HepG2 (cell line): Measurements from ENCODE around the gene PRICKLE3. TPM values are rescaled to one million over a fixed set of nuclear protein-coding genes. Genes with fewer than 3 reads are reported as not detected.

ENCODE experiments used
- ATAC-seq: fragments of 200-7000 bp; cut with Tn5 transposase; 3 replicates; pipeline ENCODE4 v1.9.1; 2020; ENCODE audit warnings: mild to moderate bottlenecking, moderate library complexity
- BruUV-seq: library from RNA; stranded (reverse); fragments of 400-500 nt; replicated peaks from 2 replicates; lab custom pipeline; 2021; lab: Mats Ljungman, UMichigan
- CTCF ChIA-PET: fragments of 300-600 bp; formaldehyde crosslinking; extraction: SDS; loops from one replicate; lab custom pipeline; 2021; ENCODE audit warnings: low total read pairs, inconsistent platforms, low intra/inter-chr PET ratio; lab: Yijun Ruan, JAX
- POLR2A ChIA-PET: fragments of 350-600 bp; sonication (Branson Sonifier 250); formaldehyde crosslinking; loops from one replicate; lab custom pipeline; 2020; ENCODE audit warnings: antibody characterized with exemption, inconsistent platforms; lab: Yijun Ruan, JAX
- DNase-seq: peaks from one replicate; pipeline ENCODE4 v3.0.0-alpha.2; 2015; ENCODE audit warnings: low spot score
- FAIRE-seq: peaks from 3 replicates; lab custom pipeline; 2011; peaks lifted over from hg19 to GRCh38; lab: Jason Lieb, UNC
- H2AFZ ChIP-seq: one replicate; pipeline ENCODE4 v1.6.1; 2011; ENCODE audit warnings: low read length, inconsistent platforms
- H3K27ac ChIP-seq: fragments of 300-600 bp; 3 replicates; pipeline ENCODE4 v1.8.0; 2011; ENCODE audit warnings: mixed run types, mild to moderate bottlenecking, mixed read lengths, low read length, inconsistent platforms; ENCODE audit not compliant: insufficient read depth; ENCODE audit errors: extremely low read length
- H3K27me3 ChIP-seq, 2 experiments: fragments of 200-600 bp in 1 of 2; 2 replicates in 1 of 2; 3 replicates in 1 of 2; pipeline versions ENCODE4 v1.6.0 to v1.8.0; 2011; ENCODE audit warnings: low read length in 2 of 2, mild to moderate bottlenecking in 2 of 2, moderate library complexity in 2 of 2, inconsistent platforms in 1 of 2; ENCODE audit not compliant: insufficient read depth in 2 of 2, control insufficient read depth in 1 of 2
- H3K36me3 ChIP-seq, 2 experiments: fragments of 200-600 bp in 1 of 2; replicated peaks in 1 of 2; 2 replicates in 1 of 2; 3 replicates in 1 of 2; pipeline versions ENCODE4 v1.5.1 to v1.8.0; 2011; ENCODE audit warnings: low read length in 2 of 2, inconsistent platforms in 1 of 2; ENCODE audit not compliant: insufficient read depth in 2 of 2, control insufficient read depth in 1 of 2
- H3K4me1 ChIP-seq: 2 replicates; pipeline ENCODE4 v1.5.1; 2012; ENCODE audit warnings: low read length, inconsistent platforms; ENCODE audit not compliant: insufficient read depth
- H3K4me2 ChIP-seq: 2 replicates; pipeline ENCODE4 v1.6.0; 2011; ENCODE audit warnings: low read depth, low read length, inconsistent platforms
- H3K4me3 ChIP-seq, 3 experiments: fragments of 200-600 bp in 1 of 3; sonication (generic), shearing (Covaris generic) in 1 of 3; replicated peaks in 1 of 3; 2 replicates each; pipeline ENCODE4 v1.5.1; 2011 to 2016; ENCODE audit warnings: low read length in 3 of 3, inconsistent platforms in 2 of 3, low read depth in 2 of 3, mild to moderate bottlenecking in 2 of 3, control low read depth in 1 of 3, mixed read lengths in 1 of 3; ENCODE audit not compliant: insufficient read depth in 1 of 3
- H3K79me2 ChIP-seq: one replicate; pipeline ENCODE4 v1.6.1; 2011; ENCODE audit warnings: low read length, inconsistent platforms; ENCODE audit not compliant: insufficient read depth
- H3K9ac ChIP-seq: 2 replicates; pipeline ENCODE4 v1.6.0; 2011; ENCODE audit warnings: mild to moderate bottlenecking, low read depth, low read length, inconsistent platforms; ENCODE audit not compliant: insufficient read depth
- H3K9me3 ChIP-seq: 2 replicates; pipeline ENCODE4 v1.5.1; 2012; ENCODE audit warnings: mild to moderate bottlenecking, low read length
- H4K20me1 ChIP-seq: 2 replicates; pipeline ENCODE4 v1.6.0; 2011; ENCODE audit warnings: inconsistent platforms, mild to moderate bottlenecking, low read length, moderate library complexity; ENCODE audit not compliant: insufficient read depth
- REPIN1 ChIP-seq: sonication (generic); formaldehyde crosslinking; IDR thresholded peaks from 2 replicates; pipeline ENCODE4 v1.8.0; 2022; ENCODE audit warnings: missing genetic modification reagents, low read depth, mild to moderate bottlenecking, borderline replicate concordance
- ZNF225 ChIP-seq: sonication (generic); formaldehyde crosslinking; IDR thresholded peaks from 2 replicates; pipeline ENCODE4 v1.4.0; 2020; ENCODE audit warnings: mild to moderate bottlenecking, missing genetic modification reagents
- ZNF792 ChIP-seq: IDR thresholded peaks from 2 replicates; pipeline ENCODE4 v1.6.1; 2016
- WGBS: methylation state at CpG from one replicate; pipeline ENCODE4 v1.1.6; 2017; ENCODE audit warnings: low lambda C conversion rate; 5-methylcytosine and 5-hydroxymethylcytosine counted together
- in situ Hi-C: cut with HindIII; loops from 2 replicates; pipeline ENCODE4 v1.10.0; 2017; ENCODE audit warnings: low pct_unique_long_range_greater_than_20kb; ENCODE audit not compliant: extremely low pct_ligation_motif_present
- intact Hi-C: fragments of 100-400 bp; cut with micrococcal nuclease; formaldehyde crosslinking; loops from one replicate; pipeline ENCODE4 v1.10.0; 2022; ENCODE audit not compliant: unreplicated experiment
- polyA plus RNA-seq, 8 experiments: library from polyadenylated mRNA; depleted of rRNA in 3 of 8; stranded (reverse) in 7 of 8; unstranded in 1 of 8; fragments of >200 nt; fragmentation: Illumina TruSeq in 4 of 8; extraction: Trizol in 4 of 8; gene quantifications; 2 replicates each; pipeline versions ENCODE4 v1.2.1 to v1.2.3, GENCODE V29; 2011 to 2016; ENCODE audit warnings: low read depth in 4 of 8, missing spikeins in 1 of 8, mixed read lengths in 1 of 8; ENCODE audit not compliant: insufficient read depth in 1 of 8
- total RNA-seq, 5 experiments: library from RNA; depleted of rRNA; stranded (reverse); fragments of >200 nt; fragmentation: Illumina TruSeq; extraction: Trizol; gene quantifications; 2 replicates each; pipeline ENCODE4 v1.2.3, GENCODE V29; 2016; ENCODE audit warnings: low read depth in 1 of 5
- TF ChIP-seq, protein P1 (sequence below): sonication (generic); formaldehyde crosslinking; IDR thresholded peaks from 2 replicates; pipeline ENCODE4 v1.4.0; 2020; ENCODE audit warnings: mild to moderate bottlenecking, missing genetic modification reagents
- TF ChIP-seq, protein P2 (sequence below): sonication (generic); formaldehyde crosslinking; IDR thresholded peaks from 2 replicates; pipeline ENCODE4 v1.4.0; 2020; ENCODE audit warnings: mild to moderate bottlenecking, missing genetic modification reagents
- TF ChIP-seq, protein P3 (sequence below): sonication (generic); formaldehyde crosslinking; IDR thresholded peaks from 2 replicates; pipeline ENCODE4 v1.4.0; 2020; ENCODE audit warnings: missing genetic modification reagents

Gene PRICKLE3
- total and polyA plus RNA-seq, 2 of the 13 experiments (the other 11 are each of a cell fraction or from before 2014, with no cell fraction given): 2.6 TPM

DNA sequence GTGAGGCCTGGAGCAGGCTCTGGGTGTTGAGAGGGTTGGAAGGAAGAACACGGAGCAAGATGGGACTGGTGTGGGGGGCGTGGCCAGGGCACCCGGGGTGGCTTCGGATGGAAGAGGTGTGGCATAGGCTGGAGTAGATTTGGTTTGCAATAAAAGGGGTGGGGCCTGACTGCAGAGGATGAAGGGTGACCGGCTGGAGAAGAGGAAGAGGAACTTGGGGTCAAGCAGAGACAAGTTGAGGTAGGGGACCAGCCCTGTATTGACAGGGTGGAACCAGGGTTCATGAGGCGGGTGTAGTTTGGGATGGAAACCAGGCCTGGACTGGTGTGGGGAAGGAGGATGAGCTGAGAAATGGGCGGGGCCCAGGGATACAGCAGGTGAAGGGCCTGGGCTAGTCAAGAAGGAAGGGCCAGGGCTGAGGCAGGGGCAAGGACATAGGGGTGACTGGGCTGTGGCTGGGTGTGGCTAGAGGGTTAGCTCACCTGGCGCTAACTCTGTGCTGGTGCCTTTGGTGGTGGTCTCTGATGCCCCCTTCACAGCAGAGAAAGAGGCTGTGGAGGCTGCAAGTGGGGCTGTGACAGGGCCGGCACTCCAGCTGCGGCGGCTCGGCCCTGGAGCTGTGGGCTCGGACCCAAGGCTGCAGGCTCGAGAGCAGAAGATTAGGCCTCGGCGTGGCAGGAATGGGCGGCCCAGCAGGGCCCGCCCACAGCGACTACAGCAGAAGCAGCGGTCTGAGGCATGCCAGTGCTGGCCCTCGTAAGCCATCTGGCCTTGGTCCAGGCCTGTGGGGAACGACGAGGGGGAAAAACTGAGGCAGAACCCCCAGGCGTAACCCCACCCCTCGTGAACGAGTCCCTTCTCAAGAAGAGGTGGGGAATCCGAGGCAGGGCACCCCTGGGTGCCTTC lies 9.5 kb downstream of the PRICKLE3 start (continued):
- TF ChIP-seq, protein P1, sequence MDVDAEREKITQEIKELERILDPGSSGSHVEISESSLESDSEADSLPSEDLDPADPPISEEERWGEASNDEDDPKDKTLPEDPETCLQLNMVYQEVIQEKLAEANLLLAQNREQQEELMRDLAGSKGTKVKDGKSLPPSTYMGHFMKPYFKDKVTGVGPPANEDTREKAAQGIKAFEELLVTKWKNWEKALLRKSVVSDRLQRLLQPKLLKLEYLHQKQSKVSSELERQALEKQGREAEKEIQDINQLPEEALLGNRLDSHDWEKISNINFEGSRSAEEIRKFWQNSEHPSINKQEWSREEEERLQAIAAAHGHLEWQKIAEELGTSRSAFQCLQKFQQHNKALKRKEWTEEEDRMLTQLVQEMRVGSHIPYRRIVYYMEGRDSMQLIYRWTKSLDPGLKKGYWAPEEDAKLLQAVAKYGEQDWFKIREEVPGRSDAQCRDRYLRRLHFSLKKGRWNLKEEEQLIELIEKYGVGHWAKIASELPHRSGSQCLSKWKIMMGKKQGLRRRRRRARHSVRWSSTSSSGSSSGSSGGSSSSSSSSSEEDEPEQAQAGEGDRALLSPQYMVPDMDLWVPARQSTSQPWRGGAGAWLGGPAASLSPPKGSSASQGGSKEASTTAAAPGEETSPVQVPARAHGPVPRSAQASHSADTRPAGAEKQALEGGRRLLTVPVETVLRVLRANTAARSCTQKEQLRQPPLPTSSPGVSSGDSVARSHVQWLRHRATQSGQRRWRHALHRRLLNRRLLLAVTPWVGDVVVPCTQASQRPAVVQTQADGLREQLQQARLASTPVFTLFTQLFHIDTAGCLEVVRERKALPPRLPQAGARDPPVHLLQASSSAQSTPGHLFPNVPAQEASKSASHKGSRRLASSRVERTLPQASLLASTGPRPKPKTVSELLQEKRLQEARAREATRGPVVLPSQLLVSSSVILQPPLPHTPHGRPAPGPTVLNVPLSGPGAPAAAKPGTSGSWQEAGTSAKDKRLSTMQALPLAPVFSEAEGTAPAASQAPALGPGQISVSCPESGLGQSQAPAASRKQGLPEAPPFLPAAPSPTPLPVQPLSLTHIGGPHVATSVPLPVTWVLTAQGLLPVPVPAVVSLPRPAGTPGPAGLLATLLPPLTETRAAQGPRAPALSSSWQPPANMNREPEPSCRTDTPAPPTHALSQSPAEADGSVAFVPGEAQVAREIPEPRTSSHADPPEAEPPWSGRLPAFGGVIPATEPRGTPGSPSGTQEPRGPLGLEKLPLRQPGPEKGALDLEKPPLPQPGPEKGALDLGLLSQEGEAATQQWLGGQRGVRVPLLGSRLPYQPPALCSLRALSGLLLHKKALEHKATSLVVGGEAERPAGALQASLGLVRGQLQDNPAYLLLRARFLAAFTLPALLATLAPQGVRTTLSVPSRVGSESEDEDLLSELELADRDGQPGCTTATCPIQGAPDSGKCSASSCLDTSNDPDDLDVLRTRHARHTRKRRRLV: no peak
- no peak for TF ChIP-seq ZNF225 (CRISPR knock-in tag)

DNA sequence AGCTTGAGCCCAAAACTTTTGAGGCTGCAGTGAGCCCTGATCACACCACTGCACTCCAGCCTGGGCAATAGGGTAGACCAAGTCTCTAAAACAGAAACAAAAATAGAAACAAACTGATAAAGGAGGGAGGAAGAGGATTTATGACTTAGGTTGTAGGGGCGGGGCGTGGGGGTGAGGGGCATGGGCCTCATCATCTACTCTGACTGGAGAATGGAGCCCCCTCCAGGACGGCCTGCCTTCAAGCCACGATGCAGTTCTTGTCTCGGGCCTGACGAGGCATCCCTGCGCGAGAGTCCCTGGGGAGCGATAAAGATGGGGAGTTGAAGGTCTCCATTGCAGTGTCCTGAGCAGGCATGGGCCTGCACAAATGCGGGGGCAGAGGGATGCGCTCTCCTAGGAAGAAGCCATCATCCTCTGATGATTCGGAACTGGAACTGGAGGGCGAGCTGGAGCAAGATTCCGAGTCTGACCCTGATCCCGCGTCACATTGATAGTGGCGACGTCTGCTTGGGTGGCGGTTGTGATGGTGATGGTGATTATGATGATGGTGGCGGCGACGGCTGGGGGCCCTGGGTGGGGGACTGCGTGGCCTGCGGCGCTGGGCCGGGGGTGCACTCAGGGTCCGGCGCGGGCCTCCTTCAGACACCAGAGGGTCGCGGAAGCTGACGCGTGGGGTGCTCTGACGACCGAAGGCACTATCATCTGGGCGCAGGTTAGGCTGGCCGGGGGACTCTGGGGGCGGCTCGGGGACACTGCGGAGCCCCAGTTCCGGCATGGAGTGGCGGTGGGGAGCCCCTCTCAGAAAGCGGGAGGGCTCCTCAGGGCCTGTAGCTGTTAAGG lies 10.5 kb downstream of the PRICKLE3 start:
- H3K36me3 ChIP-seq: peaks cover 0 to 2% of the 10 kb centered on the region in 2 experiments; a peak in 1 of 5 replicates
- intact Hi-C loops: no loop called here
- H3K4me2 ChIP-seq: no peak overlapping the region
- 90% methylated on average over 8 of the region's 43 CpGs for WGBS
- in situ Hi-C loops: no loop called here
- no peaks in the 10 kb centered on the region for H3K4me1 ChIP-seq
- H3K9me3 ChIP-seq: no peaks in the 10 kb centered on the region
- no peaks in the 10 kb centered on the region for H3K27me3 ChIP-seq
- ATAC-seq (no peak), DNase-seq (no peak), FAIRE-seq (no peak)
- BruUV-seq: no TSS peak
- CTCF ChIA-PET: no interaction called here
- no peaks in the 10 kb centered on the region for H4K20me1 ChIP-seq
- POLR2A ChIA-PET: no interaction called here
- H3K9ac ChIP-seq: no peak overlapping the region
- no peaks in the 10 kb centered on the region for H3K79me2 ChIP-seq
- no peak overlapping the region for H3K27ac ChIP-seq
- H3K4me3 ChIP-seq: no peak overlapping the region
- H2AFZ ChIP-seq: no peak overlapping the region
- TF ChIP-seq ZNF792 (CRISPR knock-in tag) (no peak), REPIN1 (CRISPR knock-in tag) (no peak)
- TF ChIP-seq, protein P2, sequence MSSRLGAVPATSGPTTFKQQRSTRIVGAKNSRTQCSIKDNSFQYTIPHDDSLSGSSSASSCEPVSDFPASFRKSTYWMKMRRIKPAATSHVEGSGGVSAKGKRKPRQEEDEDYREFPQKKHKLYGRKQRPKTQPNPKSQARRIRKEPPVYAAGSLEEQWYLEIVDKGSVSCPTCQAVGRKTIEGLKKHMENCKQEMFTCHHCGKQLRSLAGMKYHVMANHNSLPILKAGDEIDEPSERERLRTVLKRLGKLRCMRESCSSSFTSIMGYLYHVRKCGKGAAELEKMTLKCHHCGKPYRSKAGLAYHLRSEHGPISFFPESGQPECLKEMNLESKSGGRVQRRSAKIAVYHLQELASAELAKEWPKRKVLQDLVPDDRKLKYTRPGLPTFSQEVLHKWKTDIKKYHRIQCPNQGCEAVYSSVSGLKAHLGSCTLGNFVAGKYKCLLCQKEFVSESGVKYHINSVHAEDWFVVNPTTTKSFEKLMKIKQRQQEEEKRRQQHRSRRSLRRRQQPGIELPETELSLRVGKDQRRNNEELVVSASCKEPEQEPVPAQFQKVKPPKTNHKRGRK: no peak
- TF ChIP-seq, protein P3, sequence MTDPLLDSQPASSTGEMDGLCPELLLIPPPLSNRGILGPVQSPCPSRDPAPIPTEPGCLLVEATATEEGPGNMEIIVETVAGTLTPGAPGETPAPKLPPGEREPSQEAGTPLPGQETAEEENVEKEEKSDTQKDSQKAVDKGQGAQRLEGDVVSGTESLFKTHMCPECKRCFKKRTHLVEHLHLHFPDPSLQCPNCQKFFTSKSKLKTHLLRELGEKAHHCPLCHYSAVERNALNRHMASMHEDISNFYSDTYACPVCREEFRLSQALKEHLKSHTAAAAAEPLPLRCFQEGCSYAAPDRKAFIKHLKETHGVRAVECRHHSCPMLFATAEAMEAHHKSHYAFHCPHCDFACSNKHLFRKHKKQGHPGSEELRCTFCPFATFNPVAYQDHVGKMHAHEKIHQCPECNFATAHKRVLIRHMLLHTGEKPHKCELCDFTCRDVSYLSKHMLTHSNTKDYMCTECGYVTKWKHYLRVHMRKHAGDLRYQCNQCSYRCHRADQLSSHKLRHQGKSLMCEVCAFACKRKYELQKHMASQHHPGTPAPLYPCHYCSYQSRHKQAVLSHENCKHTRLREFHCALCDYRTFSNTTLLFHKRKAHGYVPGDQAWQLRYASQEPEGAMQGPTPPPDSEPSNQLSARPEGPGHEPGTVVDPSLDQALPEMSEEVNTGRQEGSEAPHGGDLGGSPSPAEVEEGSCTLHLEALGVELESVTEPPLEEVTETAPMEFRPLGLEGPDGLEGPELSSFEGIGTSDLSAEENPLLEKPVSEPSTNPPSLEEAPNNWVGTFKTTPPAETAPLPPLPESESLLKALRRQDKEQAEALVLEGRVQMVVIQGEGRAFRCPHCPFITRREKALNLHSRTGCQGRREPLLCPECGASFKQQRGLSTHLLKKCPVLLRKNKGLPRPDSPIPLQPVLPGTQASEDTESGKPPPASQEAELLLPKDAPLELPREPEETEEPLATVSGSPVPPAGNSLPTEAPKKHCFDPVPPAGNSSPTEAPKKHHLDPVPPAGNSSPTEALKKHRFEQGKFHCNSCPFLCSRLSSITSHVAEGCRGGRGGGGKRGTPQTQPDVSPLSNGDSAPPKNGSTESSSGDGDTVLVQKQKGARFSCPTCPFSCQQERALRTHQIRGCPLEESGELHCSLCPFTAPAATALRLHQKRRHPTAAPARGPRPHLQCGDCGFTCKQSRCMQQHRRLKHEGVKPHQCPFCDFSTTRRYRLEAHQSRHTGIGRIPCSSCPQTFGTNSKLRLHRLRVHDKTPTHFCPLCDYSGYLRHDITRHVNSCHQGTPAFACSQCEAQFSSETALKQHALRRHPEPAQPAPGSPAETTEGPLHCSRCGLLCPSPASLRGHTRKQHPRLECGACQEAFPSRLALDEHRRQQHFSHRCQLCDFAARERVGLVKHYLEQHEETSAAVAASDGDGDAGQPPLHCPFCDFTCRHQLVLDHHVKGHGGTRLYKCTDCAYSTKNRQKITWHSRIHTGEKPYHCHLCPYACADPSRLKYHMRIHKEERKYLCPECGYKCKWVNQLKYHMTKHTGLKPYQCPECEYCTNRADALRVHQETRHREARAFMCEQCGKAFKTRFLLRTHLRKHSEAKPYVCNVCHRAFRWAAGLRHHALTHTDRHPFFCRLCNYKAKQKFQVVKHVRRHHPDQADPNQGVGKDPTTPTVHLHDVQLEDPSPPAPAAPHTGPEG (CRISPR knock-in tag): no peak
